GM12801 (cell line): ENCODE results near the gene PAX5.

Experiments
- CTCF ChIP-seq: IDR thresholded peaks from one replicate; pipeline ENCODE4 v1.5.1; 2011; ENCODE audit warnings: control low read depth; ENCODE audit not compliant: insufficient read length; ENCODE audit errors: extremely low read depth

PAX5 gene

GRCh38 chr9:36964791-36965190 lies 69.3 kb downstream of the PAX5 start:
- no peak for TF ChIP-seq CTCF

GRCh38 chr9:36963346-36963745 lies 70.7 kb downstream of the PAX5 start:
- TF ChIP-seq CTCF: no peak

- TF ChIP-seq CTCF: no peak
These were observed 71.4 kb downstream of the PAX5 start for GRCh38 chr9:36962691-36963090.

GRCh38 chr9:36961561-36962325 lies 72.3 kb downstream of the PAX5 start:
- no peak for TF ChIP-seq CTCF

GRCh38 chr9:36961051-36961450 lies 73.0 kb downstream of the PAX5 start:
- TF ChIP-seq CTCF: no peak

- TF ChIP-seq CTCF: no peak
These were observed 73.5 kb downstream of the PAX5 start for GRCh38 chr9:36960575-36960955.

- TF ChIP-seq CTCF: no peak
These were observed 74.1 kb downstream of the PAX5 start for GRCh38 chr9:36959681-36960574.
